ENCODE data around the gene ZNF681. TPM values are rescaled to one million over a fixed set of nuclear protein-coding genes. Genes with fewer than 3 reads are reported as not detected.
"Not testable (repeated sequence)": the region's sequence is repeated elsewhere in the genome, so short reads cannot be mapped to it uniquely, and the experiment has no call there.

The ZNF681 gene
- 1.1 and 3.1 TPM in 2 replicates for total RNA-seq (2014; rRNA removed; shearing (Covaris generic))

DNA sequence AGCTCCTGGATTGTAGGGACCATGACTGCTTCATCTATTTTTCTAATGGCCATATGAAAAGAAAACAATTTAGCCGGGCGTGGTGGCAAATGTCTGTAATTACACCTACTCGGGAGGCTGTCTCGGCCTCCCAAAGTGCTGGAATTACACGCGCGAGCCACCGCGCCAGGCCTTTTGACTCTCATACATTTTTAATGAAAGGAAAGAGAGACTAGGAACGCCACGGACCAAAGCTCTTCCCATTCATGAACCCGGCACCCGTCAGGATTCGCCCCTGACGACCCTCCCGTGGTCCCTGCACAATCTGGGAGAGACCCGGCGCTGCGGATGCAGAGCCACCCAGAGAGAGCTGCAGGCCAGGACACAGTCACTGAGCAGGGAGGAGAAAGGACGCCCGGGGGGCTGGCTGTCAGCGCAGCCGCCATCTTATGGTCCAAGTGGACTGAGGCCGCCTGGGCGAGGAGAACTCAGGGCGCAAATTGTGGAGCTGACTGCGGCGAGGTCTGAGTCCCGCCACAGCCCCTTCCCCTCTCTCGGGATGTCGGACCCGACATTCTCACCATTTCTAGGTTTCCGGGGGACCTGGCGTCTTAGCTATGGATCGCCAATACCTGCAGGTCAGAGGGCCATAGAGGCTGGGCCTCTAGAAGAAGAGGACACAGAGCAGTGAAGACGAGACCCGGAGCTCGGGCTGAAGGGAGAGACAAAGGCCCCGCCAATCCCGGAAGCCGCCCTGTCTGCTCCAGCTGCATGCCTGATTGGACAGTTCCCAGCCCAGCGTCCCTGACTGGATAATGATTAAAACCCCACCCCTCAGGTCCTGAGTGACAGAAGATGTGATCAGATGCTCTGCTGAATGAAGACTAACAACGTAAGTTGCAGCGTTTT is at the start of gene ZNF681:
ZNF681 (minus strand) TSS at position 705 of the 888 bp plus-strand sequence; CDS start at position 563, 142 bp downstream.
- DNase-seq (ENCODE audit: low read depth), result peak; percentile 97

DNA sequence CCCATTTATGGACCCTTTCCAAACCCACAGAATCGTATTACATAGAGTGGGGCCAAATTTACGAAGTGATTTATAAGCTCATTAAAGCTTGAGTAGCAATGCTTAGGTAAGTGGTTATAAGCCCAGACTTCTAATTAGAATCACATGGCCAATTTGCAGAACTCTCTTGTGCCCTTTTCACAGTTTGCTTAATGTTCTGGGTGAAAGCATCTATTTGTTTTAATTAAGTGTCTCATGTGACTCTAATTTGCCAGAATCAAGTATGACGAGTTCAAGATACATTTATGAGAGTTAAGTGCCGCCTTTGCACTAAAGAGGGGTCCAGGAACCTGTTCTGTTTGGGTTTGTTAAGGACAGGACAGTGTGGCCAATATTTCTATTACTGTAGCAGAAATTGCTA is 46.0 kb upstream of the ZNF681 start:
- DNase-seq (ENCODE audit: low read depth), result no peak

DNA sequence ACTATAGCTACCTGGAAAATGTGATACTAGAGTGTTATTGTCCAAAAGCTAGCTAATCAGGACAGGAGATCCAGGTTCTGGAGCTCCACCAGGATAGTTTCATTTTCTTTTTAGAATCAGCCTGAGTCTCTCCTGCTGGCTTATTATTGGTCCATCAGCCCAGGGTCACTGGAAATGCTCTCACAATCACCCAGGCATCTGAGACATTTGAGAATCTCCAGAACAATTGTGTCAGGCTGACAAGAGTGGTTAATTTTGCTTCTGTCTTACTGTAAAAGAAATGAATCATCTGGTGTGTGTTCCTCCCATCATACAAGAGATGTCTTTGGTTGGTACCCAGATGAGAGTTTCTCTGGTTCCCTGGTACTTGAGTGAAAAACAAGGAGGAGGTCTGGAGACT is 43.6 kb upstream of the ZNF681 start:
- peak; percentile 26 for DNase-seq (ENCODE audit: low read depth)

DNA sequence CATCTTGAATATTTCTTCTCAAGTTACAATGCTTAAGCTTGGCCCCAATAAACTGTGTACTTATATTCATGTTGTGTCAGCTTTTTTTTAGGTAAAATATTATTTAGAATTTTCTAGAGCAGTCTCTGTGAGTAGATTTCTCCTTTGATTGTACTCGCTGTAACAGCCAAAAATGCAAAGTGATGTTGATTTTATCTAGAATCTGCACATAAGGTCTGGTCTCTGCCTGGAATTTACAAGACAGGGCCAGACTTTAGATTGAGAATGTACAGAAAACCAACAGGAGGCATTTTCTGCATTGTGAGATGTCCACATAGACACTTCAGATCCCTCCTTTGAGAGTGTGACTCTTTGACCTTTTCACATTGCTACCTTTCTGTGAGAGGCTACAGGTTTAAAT is 43.1 kb upstream of the ZNF681 start:
- DNase-seq (ENCODE audit: low read depth), result no peak

DNA sequence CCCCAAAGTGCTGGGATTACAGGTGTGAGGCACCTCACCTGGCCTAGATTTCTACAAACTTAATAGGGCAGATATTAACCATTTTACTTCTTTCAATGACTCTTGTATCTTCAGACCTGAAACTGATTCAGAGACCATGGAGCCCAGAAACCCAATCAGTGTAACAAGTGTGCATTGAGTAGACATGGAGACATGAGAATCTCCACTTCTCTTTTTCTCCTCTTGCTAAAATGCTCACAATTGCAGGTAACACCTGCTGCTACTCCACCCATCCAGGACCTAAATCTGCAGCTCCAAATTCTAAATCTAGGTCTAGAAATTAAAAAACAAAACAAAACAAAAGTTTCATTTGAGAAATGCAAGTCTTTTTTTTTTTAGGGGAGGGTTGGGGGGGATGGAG is 42.2 kb upstream of the ZNF681 start:
- no peak for DNase-seq (ENCODE audit: low read depth)

DNA sequence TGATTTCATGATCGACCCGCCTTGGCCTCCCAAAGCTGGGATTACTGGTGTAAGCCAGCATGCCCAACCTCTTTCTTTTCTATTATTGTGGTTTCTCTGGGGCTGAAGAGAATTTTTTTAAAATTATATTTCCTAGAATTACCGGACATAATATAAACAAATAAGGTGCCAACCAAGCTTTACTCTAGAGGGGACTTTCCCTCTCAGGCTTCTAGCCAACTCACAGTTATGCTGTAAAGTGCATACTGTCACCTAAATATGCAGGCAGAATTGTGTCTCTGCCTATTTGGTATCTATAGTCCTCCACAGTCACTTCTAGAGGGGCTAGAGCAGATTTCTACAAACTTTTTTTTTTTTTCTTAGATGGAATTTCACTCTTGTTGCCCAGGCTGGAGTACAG is 41.6 kb upstream of the ZNF681 start:
- no peak for DNase-seq (ENCODE audit: low read depth)

DNA sequence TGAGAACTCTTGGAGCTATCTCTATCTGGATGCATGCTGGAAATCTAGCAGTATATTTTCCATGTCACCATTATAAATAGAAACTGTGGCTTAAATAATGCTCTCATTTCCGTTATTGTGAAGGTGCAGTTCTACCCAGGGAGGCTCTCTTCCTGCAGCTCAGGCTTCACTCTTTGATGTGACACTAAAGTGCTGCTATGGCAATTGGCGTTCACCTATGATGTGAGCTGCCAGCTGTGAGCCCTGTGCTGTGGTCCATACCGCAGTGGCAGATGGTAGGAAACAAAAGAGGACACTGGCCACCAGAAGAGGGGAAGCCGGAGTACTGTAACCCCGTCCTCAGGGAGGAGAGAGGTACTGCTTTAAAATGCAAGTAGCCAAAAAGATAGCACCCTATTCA is 40.6 kb upstream of the ZNF681 start:
- DNase-seq (ENCODE audit: low read depth), result no peak

DNA sequence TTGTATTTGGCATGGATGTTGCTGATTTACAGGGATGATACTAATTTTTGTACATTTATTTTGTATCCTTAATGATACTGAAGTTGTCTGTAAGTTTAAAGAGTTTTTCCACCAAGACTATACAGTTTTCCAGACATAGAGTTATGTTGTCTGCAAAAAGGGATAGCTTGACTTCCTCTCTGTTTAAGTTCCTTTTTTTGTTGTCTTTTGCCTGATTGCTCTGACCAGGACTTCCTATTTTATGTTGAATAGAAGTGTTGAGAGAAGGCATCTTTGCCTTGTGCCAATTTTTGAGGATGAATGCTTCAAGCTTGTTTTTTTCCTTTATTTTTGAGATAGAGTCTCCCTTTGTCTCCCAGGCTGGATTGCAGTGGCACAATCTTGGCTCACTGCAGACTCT is 36.8 kb upstream of the ZNF681 start:
- DNase-seq (ENCODE audit: low read depth), result no peak

DNA sequence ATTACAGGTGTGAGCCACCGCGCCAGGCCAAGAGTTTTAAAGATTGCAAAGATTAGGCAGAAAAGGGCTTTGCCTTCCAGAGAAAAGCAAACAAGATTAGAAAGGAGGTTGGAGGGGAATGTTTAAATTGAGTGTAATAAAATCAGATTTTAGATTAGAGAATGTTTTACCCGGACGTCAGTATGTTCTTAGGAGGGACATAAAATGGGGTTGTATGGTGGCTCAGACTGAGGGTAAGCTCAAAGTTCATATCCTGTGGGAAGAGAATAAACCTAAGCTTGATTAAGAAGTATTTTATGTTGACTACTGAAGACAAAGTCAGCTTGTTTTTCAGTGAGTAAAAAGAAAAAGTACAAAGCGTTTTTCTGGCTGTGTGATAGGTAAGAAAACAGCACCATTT is 34.1 kb upstream of the ZNF681 start:
- no peak for DNase-seq (ENCODE audit: low read depth)

DNA sequence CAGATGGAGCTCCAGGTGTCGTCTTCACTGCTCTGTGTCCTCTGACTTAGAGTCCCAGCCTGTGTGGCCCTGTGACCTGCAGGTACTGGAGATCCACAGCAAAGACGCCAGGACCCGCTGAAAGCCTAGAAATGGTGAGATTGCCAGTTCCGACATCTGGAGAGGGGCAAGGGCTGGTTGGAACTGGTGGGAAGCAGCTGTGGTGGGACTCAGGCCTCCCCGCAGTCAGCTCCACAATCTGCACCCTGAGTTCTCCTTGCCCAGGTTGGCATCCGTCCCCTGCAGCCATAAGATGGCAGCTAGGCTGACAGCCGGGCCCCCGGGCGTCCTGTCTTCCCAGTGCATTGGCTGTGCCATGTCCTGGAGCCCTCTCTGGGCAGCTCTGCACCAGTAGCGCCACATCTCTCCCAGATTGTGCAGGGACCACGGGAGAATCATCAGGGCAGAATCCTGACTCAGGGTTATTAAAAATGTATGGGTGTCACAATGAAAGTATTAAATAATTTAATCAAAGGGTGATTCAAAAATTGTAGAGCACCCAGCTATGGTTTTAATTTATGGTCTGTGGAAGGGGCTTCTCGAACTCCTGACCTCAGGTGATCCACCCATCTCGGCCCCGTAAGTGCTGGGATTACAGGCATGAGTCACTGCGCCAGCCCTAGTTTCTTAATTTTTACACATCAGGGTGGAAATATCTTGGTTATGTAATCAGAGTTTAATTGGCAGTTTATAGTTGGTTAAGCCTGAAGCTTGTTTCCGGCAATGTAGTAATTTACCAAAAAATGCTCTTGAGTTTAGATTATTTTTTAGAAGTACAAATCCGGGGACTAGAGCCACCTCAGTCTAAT is 32.2 kb upstream of the ZNF681 start:
- DNase-seq (ENCODE audit: low read depth), result no peak

DNA sequence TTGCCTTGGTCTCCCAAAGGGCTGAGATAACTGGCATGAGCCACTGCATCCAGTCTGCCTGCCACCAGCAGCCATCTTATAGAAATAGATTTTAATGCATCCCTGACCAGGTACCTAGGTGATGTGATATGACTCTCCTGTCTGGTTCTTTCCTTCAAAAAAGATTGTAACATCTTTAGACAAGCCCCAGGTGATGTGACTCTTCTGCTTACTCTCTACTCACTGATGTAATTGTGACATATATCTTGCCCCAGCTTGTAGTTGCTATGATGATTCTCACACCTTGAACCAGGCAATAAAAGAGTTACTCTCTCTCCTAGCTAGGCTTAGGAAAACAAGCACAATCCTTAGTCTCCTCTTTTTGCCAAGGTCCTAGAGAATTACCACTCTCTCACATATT is 30.6 kb upstream of the ZNF681 start:
- no peak for DNase-seq (ENCODE audit: low read depth)

DNA sequence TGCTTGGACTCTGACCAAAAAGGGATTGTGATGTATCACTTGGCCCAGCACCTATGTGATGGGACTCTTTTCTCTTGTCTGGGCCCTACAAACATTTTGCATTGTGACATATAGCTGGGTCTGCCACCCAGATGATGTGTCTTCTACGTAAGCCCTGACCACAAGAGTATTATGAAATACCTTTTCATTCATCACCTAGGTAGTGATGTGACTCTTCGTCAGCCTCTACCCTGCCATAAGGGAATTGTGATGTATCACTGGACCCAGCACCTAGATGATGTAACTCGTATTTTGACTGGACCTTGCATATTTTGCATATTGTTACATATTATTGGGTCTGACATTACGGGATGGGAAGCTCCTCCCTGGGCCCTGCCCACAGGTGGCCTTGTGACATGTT is 29.7 kb upstream of the ZNF681 start:
- no peak for DNase-seq (ENCODE audit: low read depth)

DNA sequence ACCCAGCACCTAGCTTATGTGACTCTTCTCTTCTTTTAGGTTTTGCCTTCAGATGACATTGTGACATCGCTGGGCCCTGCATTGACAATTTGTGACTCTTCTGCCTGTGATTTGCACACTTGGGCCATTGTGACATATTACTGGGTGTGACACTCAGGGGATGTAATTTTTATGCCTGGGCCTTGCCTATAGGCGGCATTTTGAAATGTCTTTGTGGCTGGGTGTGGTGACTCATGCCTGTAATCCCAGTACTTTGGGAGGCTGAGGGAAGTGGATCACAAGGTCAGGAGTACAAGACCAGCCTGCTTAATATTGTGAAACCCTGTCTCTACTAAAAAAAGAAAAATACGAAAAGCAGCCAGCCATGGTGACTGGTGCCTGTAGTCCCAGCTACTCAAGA is 28.4 kb upstream of the ZNF681 start:
- peak; percentile 80 for DNase-seq (ENCODE audit: low read depth)

DNA sequence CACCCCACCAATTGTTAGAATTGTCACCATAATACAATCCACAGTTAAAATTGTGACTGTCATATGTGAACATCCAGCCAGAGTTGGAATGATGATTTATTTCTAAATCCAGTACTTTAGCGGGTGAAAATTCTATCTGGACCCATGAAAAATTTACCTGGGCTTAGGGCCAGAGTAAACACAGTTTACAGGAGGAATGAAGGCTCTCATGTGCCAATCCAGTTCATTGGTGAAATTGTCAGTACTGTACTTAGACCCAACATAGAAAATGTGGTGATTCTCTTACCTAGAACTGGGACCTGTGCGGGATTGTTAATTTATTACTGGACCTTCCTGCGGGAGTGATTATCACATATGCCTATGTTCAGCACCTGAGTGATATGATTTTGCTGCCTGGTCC is 27.3 kb upstream of the ZNF681 start:
- DNase-seq (ENCODE audit: low read depth), result peak; percentile 32

DNA sequence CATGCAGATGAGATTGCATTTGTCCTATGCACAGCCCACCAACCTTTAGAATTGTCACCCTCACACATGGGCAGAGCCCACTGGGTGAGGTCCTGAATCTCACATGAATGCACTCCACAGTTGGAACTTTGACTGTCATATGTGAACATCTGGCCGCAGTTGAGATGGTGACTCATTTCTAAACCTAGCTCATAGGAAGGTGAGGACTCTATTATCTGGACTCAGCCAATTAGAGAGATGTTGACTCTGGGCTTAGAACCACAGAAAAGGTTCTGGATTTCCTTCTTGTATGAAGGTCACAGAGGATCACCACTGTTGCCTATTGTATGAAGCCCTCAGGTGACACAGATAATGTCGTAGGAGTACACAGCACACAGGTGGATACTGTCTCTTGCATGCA is 25.6 kb upstream of the ZNF681 start:
- DNase-seq (ENCODE audit: low read depth), result no peak

DNA sequence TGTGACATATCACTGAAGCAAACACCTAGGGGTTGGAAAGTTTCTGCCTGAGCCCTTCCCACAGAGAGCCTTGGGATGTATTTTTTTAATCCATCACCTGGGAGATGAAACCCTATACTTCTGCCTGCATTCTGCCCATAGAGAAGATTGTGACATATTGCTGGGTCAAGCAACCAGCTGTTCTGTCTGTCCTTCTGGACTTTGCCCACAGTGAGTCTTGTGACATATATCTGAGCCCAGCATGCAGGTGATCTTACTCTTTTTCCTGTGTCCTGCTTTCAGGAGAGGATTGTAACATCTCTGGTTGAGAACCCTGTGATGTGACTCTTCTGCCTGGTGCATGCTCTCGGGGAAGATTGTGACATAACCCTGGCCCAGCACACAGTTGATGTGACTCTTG is 24.9 kb upstream of the ZNF681 start:
- no peak for DNase-seq (ENCODE audit: low read depth)

DNA sequence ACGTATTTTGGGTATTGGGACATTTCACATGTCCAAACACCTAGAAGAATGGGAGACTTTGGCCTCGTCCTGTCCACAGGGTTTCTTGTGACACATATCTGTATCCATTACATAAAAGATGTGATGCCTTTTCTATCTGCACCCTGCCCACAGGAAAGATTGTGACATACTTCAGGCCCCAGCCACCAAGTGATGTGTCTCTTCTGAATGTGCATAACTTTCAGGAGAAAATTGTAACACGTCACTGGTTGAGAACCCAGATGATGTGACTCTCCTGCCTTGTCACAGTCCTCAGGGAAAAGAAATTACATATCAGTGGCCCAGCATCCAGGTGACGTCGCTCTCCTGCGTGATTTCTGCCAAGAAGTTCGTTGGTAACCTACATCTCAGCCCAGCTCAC is 21.0 kb upstream of the ZNF681 start:
- no peak for DNase-seq (ENCODE audit: low read depth)

DNA sequence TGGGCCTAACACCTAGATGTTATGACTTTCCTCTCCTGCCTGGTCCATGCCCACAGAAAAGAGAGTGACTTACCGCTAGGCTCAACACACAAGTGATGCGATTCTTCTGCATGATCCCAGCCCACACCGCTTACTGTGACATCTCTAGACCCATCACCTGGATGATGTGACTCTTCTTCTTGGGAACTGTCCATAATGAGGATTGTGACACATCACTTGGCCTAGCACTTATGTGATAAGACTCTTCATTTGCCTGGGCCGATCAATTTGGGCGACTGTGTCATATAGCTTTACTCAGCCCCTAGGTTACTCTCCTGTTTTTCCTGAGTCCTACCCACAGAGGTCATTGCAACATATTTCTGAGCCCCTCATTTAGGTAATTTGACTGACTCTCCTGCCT is 19.9 kb upstream of the ZNF681 start:
- no peak for DNase-seq (ENCODE audit: low read depth)

DNA sequence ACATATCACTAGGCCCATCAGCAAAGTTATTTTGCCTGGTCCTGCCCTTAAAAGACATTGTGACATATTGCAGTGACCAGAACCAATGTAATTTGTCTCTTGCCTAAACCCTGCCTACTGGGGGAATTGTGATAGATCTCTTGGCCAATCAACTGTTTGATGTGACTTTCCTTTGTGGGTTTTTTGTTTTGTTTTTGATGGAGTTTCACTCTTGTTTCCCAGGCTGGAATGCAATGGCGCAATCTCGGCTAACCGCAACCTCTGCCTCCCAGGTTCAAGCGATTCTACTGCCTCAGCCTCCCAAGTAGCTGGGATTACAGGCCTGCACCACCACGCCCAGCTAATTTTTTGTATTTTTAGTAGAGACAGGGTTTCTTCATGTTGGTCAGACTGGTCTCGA is 19.3 kb upstream of the ZNF681 start:
- DNase-seq (ENCODE audit: low read depth), result not testable (repeated sequence)

DNA sequence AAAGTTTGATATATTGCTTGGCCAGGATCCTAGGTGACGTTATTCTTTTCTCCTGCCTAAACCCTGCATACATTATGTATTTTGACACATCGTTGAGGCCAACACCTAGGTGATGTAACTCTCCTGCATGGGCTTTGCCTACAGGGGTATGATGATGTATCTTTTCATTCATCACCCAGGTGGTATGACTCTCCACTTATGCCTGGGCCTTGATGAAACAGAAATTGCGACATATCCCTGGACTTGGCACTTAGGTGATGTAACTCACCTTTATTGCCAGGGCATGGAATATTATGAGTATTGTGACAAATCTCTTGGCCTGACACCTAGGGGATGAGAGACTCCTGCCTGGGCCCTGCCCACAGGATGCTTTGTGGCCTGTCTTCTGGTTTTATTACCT is 18.5 kb upstream of the ZNF681 start:
- DNase-seq (ENCODE audit: low read depth), result no peak

DNA sequence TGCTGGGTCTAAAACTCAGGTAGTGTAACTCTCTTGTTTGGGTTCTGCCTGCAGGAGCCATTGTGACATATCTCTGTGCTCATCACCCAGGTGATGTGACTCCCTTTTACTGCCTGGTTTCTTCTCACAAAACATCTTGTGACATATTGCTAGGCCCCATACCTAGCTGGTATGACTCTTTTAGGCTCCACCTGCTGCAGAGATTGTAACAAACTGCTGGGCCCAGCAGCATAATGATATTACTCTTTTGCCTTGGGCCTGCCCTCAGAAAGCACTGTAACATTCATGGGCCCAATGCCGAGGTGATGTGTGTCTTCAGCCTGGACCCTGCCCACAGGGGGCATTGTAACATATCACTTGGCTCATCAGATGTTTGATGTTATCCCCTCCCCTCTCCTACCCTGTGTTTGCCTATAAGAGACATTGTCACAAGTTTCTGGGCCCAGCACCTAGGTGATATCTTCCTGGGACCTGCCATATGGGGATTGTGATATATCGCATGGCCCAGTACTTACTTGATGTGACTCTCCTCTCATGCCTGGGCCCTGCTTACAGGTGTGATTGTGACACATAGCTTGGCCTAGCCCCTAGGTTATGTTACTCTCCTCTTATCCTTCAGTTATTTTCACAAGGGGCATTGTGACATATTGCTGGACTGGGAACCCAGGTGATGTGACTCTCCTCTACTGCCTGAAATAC is 18.0 kb upstream of the ZNF681 start:
- no peak for DNase-seq (ENCODE audit: low read depth)

DNA sequence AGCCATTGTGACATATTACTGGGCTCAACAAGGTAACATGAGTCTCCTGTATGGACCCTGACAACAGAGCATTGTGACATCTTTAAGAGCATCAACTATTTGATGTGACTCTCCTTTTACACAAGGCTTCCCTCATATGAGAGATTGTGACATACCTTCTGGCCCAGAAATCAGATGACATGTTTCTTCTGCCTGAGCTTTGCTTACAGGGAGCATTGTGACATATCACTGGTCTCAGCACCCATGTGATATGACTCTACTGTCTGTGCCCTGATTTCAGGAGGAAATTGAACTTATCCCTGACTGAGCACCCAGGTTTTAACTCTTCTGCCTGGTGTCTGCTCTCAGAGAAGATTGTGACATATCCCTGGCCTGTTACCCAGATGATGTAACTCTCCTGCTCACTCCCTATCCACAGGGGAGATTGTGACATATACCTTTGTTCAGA is 15.9 kb upstream of the ZNF681 start:
- DNase-seq (ENCODE audit: low read depth), result no peak

Measured in M059J (cell line).